ENCODE measurements around the gene FOXJ3. TPM values are rescaled to one million over a fixed set of nuclear protein-coding genes. Genes with fewer than 3 reads are reported as not detected.

The FOXJ3 gene
- total RNA-seq, 1 experiment from 2014 or later: 51.4 TPM

DNA sequence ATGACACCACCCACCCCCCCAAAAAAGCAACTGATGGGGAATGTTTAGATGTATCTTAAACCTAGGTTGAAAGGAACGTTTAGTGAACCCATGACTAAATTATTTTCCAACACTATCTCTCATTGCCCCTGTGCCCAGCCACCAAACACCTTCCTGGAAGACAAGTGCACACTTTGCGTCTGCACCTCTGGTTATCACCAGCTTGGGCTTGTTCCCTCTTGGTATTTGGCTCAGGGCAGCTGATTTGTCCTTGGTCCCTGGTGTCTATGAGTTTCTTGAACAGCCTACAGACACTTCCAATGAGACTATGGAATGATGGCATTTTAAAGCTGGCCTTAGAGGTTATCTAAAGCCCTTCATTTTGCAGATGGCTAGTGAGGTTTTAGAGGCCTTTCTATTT lies 30.1 kb upstream of the FOXJ3 start:
- Mint-ChIP-seq H3K27ac (ENCODE audit: unreplicated experiment) (no peak overlapping the region), H3K36me3 (ENCODE audit: insufficient read depth, unreplicated experiment) (no peaks in the 10 kb centered on the region), H3K27me3 (ENCODE audit: unreplicated experiment) (peaks cover 25% of the 10 kb centered on the region), H3K4me3 (ENCODE audit: low read depth, unreplicated experiment) (no peak overlapping the region), H3K9me3 (ENCODE audit: low read depth, unreplicated experiment) (no peaks in the 10 kb centered on the region), H3K4me1 (ENCODE audit: low read depth, unreplicated experiment) (peaks cover 24% of the 10 kb centered on the region)
- TF ChIP-seq, protein P1, sequence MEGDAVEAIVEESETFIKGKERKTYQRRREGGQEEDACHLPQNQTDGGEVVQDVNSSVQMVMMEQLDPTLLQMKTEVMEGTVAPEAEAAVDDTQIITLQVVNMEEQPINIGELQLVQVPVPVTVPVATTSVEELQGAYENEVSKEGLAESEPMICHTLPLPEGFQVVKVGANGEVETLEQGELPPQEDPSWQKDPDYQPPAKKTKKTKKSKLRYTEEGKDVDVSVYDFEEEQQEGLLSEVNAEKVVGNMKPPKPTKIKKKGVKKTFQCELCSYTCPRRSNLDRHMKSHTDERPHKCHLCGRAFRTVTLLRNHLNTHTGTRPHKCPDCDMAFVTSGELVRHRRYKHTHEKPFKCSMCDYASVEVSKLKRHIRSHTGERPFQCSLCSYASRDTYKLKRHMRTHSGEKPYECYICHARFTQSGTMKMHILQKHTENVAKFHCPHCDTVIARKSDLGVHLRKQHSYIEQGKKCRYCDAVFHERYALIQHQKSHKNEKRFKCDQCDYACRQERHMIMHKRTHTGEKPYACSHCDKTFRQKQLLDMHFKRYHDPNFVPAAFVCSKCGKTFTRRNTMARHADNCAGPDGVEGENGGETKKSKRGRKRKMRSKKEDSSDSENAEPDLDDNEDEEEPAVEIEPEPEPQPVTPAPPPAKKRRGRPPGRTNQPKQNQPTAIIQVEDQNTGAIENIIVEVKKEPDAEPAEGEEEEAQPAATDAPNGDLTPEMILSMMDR (IDR thresholded peaks at IDR 0.05; ENCODE audit: unreplicated experiment): no peak
- CTCF ChIA-PET: interaction anchor here (0.7 kb wide), 1 partner anchor 9 kb away, joined by 4 read pairs; no protein-coding TSS in a partner anchor
- DNase-seq: no peak
- intact Hi-C loops (cut with micrococcal nuclease; ENCODE audit: unreplicated experiment): loop anchor here (10.0 kb wide), 1 partner anchor 60 kb away; no protein-coding TSS in a partner anchor
- no TSS peak for BruUV-seq (replicated peaks)

DNA sequence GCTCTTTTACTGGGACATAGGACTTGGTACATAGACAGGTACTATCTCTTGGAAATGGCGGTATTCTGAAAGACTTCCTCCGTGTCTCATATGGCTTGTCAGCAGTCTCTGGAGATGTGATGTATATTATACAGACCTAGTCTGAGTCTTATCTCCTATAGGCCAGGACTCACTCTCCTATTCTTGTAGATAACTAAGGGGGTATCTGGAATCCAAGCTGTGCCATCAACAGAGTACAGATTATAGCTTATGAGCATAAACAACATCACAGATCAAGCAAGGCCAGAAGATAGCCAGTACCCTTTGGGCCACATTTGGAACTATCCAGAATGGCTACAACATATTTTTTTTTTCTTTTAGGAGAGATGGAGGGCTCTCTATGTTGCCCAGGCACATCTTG lies 29.5 kb upstream of the FOXJ3 start:
- TF ChIP-seq, protein P1 (IDR thresholded peaks at IDR 0.05; ENCODE audit: unreplicated experiment): no peak
- Mint-ChIP-seq H3K9me3 (ENCODE audit: low read depth, unreplicated experiment) (no peaks in the 10 kb centered on the region), H3K27ac (ENCODE audit: unreplicated experiment) (no peak overlapping the region), H3K27me3 (ENCODE audit: unreplicated experiment) (peaks cover 20% of the 10 kb centered on the region), H3K4me3 (ENCODE audit: low read depth, unreplicated experiment) (no peak overlapping the region), H3K4me1 (ENCODE audit: low read depth, unreplicated experiment) (peaks cover 18% of the 10 kb centered on the region), H3K36me3 (ENCODE audit: insufficient read depth, unreplicated experiment) (no peaks in the 10 kb centered on the region)
- DNase-seq: no peak
- intact Hi-C loops (cut with micrococcal nuclease; ENCODE audit: unreplicated experiment): loop anchor here (10.0 kb wide), 1 partner anchor 60 kb away; no protein-coding TSS in a partner anchor
- BruUV-seq (replicated peaks): no TSS peak
- CTCF ChIA-PET: interaction anchor here (0.7 kb wide), 1 partner anchor 9 kb away, joined by 4 read pairs; no protein-coding TSS in a partner anchor

DNA sequence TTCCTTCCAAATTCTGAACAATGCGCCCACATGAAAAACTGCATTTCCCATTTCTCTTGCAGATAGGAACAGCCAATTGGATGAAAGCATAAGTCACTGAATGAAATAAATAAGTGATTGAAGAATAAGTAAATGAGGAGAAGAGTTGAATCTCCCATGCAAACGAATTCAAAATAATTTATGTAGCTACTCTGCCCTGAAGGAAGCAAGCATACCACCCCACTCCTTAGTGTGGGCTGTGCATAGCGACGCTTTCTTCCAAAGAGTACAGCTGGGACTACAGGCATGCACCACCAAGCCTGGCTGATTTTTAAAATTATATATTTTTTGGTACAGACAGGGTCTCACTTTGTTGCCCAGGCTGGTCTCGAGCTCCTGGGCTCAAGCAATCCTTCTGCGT lies 29.1 kb upstream of the FOXJ3 start:
- H3K36me3 Mint-ChIP-seq (ENCODE audit: insufficient read depth, unreplicated experiment): no peaks in the 10 kb centered on the region
- peaks cover 15% of the 10 kb centered on the region for H3K27me3 Mint-ChIP-seq (ENCODE audit: unreplicated experiment)
- CTCF ChIA-PET: no interaction called here
- BruUV-seq (replicated peaks): no TSS peak
- H3K27ac Mint-ChIP-seq (ENCODE audit: unreplicated experiment): no peak overlapping the region
- TF ChIP-seq, protein P1 (IDR thresholded peaks at IDR 0.05; ENCODE audit: unreplicated experiment): no peak
- intact Hi-C loops (cut with micrococcal nuclease; ENCODE audit: unreplicated experiment): loop anchor here (10.0 kb wide), 1 partner anchor 59 kb away; no protein-coding TSS in a partner anchor
- no peak overlapping the region for H3K4me3 Mint-ChIP-seq (ENCODE audit: low read depth, unreplicated experiment)
- peaks cover 15% of the 10 kb centered on the region for H3K4me1 Mint-ChIP-seq (ENCODE audit: low read depth, unreplicated experiment)
- no peak for DNase-seq
- no peaks in the 10 kb centered on the region for H3K9me3 Mint-ChIP-seq (ENCODE audit: low read depth, unreplicated experiment)

DNA sequence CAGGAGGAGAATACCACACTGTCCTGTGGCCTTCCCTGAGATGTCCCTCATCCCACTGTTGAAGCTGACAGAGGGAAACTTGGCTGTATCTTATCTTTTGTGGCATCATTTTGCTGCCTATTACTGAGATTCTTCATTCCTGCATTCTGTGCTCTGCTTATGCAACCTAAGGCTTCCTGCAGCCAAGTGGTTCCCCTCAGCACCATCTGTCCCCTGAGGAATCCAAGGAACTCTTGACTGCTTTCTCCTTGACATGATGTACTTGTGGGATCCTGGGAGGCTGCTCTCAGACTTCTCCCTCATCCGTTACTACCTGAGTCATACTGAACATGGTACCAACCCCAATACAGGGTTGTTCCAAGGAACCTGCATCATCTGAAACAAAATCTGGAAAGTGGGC lies 24.4 kb upstream of the FOXJ3 start:
- no TSS peak for BruUV-seq (replicated peaks)
- intact Hi-C loops (cut with micrococcal nuclease; ENCODE audit: unreplicated experiment): no loop called here

More for the DNA sequence above, 24.4 kb upstream of the FOXJ3 start:
- Mint-ChIP-seq H3K4me3 (ENCODE audit: low read depth, unreplicated experiment) (no peak overlapping the region), H3K36me3 (ENCODE audit: insufficient read depth, unreplicated experiment) (no peaks in the 10 kb centered on the region), H3K27ac (ENCODE audit: unreplicated experiment) (no peak overlapping the region), H3K4me1 (ENCODE audit: low read depth, unreplicated experiment) (no peaks in the 10 kb centered on the region), H3K27me3 (ENCODE audit: unreplicated experiment) (peaks cover 32% of the 10 kb centered on the region), H3K9me3 (ENCODE audit: low read depth, unreplicated experiment) (no peaks in the 10 kb centered on the region)
- no peak for DNase-seq
- CTCF ChIA-PET: interaction anchor here (0.7 kb wide), 1 partner anchor 258 kb away, joined by 4 read pairs; no protein-coding TSS in a partner anchor
- TF ChIP-seq, protein P1 (IDR thresholded peaks at IDR 0.05; ENCODE audit: unreplicated experiment): no peak

Measured in Calu3 (cell line).